H54 (cell line): Measurements from ENCODE around the gene ARHGAP15.
"Not testable (repeated sequence)": the region's sequence is repeated elsewhere in the genome, so short reads cannot be mapped to it uniquely, and the experiment has no call there.

ENCODE experiments used
- DNase-seq: peaks from one replicate; pipeline ENCODE4 v3.0.0; 2011; ENCODE audit warnings: low spot score, mixed read lengths; ENCODE audit not compliant: insufficient read length
- FAIRE-seq: peaks from 3 replicates; lab custom pipeline; 2011; peaks lifted over from hg19 to GRCh38; lab: Jason Lieb, UNC
- POLR2A ChIP-seq: IDR thresholded peaks from 2 replicates; pipeline ENCODE4 v1.6.1; 2011; ENCODE audit warnings: low read depth, mild to moderate bottlenecking, low read length

ARHGAP15 gene

DNA sequence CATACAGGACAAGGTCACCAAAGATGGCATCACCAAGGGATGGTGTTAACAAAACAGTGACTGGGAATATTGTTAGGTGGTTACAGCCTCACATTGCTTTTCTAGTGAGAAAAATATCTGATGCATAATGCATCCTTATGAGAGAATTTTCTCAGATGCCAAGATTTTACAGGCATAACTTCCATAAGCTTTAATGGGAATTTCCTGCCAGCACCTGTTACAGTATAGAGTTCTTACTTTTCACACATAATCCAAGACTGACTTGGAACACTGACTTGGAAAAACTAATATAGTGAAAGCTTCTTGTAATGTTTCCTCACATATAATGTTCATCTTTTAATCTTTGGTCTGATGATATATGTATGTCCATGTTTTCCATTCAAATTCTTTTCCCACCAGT, 402.8 kb downstream of the ARHGAP15 start:
- DNase-seq: no peak

DNA sequence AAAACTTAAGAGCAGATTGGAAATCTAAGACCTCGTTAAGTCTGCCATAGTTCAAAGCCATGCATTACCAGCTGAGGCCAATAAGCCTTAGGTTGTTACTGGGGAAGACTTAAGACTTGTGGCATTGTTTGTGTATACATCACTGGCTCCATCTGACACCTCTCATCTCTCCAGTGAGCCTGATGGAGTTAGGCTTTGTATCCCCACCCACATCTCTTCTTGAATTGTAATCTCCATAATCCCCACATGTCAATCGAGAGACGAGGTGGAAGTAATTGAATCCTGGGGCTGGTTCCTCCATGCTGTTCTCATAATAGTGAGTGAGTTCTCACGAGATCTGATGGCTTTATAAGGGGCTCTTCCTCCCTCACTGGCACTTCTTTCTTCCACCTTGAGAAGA, 404.6 kb downstream of the ARHGAP15 start:
- no peak for TF ChIP-seq POLR2A
- DNase-seq (no peak), FAIRE-seq (no peak)

More for the DNA sequence above, 402.8 kb downstream of the ARHGAP15 start:
- no peak for FAIRE-seq
- TF ChIP-seq POLR2A: no peak

DNA sequence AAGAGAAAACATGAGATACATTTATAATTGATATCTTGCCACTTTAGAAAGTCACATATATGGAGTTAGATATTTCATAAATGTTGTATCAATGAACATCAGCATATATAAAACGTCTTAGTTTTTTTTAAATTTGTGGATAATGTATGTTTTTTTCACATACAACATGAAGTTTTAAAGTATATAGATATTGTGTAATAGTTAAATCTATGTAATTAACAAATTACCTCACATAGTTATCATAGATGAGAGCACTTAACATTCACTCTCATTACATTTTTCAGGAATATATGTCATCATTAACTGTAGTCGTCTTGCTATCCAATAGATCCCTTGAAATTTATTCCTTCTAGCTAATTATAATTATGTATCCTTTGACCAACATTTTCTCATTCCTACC, 406.6 kb downstream of the ARHGAP15 start:
- TF ChIP-seq POLR2A: no peak
- no peak for FAIRE-seq
- no peak for DNase-seq

DNA sequence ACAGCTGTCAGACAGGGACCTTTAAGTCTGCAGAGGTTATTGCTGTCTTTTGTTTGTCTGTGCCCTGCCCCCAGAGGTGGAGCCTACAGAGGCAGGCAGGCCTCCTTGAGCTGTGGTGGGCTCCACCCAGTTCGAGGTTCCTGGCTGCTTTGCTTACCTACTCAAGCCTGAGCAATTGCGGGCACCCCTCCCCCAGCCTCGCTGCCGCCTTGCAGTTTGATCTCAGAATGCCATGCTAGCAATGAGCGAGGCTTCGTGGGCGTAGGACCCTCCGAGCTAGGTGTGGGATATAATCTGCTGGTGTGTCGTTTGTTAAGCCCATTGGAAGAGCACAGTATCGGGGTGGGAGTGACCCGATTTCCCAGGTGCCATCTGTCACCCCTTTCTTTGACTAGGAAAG, 412.7 kb downstream of the ARHGAP15 start:
- FAIRE-seq, DNase-seq: not testable (repeated sequence)

DNA sequence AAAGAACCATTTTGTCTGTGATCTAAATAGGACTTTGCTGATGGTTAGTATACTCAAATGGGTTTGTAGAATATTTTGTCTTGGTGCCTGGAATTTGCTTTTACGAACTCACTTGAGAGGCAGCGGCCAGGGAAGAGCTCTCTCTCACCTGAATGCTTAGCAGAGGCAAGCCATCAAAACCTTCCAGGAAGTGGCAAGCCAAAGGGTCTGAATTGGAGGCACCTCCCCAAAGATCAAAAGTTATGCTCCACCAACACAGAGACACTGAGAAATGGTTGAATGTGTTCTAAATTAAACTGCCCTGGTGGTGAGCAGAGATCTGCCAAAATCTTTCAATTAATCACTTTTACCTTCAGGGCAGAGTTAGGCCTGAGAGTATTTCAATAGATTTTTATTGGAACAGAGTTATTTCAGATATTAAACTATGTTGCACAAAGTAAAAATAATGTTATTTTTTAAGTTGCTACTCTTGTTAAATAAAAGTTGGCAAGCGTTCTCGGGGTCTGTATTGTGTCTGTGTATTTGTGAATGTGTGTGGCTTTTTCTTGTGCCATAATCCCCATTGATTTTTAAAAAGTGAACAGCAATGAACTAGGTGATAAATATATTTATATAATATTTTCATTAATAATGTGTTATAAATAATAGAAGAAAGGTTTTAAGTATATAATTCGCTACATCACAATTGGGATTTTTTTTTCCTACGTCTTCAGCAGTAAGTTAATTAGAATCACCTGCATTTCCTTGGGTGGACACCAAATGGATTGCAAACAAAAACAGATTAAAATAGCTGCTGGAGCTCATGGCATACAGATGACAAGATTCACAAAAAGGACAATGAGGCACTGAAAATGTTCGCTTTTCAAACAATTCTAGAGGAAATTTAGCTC, 416.1 kb downstream of the ARHGAP15 start:
- FAIRE-seq: no peak
- no peak for TF ChIP-seq POLR2A
- DNase-seq: no peak

DNA sequence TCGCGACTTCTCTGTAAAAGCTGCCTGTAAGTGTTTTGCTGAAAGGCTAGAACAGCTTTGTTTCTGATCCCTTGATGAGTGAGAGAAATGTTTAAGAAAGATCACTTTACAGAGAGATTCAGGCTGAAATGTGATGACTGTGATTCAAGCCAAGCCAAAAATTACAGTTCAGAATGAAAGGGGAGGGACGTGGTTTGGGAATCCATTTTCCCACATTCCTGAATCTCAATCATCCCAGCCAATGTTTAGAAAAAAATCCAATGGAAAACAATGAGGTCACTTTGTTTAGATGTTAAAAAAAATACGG, 416.7 kb downstream of the ARHGAP15 start:
- no peak for TF ChIP-seq POLR2A
- peak; percentile 33 for FAIRE-seq
- no peak for DNase-seq

DNA sequence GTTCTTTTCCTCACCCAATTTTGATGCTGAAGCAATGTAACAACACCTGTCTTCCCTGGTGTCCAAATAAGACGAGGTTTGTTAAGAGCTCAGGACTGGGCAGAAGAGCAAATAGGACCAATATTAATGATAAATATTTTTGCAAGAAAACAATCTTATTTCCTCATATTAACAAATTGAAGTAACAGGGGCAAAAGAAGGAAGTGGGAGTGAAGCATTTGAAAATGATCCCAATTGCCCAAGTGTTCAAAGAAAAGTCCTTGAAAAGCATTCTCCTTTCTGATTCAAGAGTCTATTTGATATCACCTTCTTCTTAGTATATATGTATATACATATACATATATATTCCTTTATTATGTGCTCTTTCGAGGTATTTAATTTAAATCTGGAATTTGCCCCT, 418.8 kb downstream of the ARHGAP15 start:
- no peak for TF ChIP-seq POLR2A
- DNase-seq (no peak), FAIRE-seq (no peak)

DNA sequence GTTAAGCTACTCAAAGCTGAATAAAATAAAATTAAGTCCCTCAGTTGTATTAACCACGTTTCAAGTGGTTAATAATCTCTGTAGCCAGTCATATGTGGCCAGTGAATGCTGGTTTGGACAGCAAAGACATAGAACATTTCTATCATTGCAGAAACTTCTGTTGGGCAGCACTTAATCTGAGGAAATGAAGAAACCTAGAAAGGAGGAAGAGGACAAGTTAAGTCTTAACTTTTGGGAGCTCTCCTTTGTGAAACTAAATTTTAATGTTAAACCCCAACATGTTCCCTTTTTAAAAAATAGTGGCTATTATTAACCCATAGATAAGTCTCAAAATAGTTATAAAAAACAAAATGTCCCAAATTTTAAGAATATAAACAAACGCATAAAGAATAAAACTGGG, 421.3 kb downstream of the ARHGAP15 start:
- FAIRE-seq: no peak
- no peak for DNase-seq
- no peak for TF ChIP-seq POLR2A

DNA sequence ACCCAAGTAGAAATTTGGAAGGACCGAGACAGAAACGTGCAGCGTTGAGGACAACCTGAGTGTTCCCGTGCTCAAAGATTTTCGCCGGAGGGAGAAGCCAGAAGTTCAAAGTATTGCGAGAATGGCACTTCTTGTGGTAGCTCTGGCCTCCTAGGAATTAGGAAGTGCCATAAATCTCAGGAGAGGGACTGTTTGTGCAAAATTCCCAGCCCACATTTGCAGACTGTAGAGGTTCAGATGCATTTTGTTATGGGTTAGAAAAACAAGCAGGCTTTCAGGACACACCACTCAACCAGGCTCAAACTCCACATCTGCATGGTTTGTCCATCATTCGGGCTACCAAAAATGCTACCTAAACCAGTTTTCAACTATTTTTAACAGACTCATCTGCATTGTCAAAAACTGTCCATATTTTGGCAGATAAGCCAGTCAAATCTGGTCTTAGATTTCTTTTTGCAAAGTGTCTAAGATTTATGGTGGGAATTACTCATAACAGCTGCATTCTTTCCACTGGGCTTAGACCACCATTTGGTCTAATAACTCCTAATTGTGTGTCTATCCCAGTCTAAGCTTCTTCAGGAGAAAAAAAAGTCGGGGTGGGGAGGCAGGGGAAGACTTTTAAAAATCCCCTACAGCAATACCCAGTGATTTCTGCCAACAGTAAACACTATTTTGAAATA, 422.9 kb downstream of the ARHGAP15 start:
- TF ChIP-seq POLR2A: no peak
- DNase-seq (no peak), FAIRE-seq (no peak)

DNA sequence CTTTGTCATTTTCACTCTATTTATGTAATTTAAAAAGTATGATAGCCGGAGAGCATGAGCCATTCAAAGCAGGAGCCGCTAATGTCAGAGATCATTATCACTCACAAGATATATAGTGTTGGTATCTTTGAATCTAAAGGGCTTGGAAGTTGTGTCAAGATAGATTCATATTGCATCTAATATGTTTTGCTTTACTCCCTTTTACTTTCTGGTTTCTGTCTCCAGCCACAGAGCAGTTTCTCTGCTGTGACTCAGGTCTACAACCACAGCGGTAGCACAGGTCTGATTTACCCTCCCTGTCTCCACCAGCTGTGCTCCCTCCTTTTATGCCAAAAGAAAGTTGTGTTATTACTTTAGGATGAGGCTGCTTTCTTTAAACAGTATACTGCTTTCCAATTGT, 424.0 kb downstream of the ARHGAP15 start:
- FAIRE-seq (no peak), DNase-seq (no peak)
- TF ChIP-seq POLR2A: no peak

DNA sequence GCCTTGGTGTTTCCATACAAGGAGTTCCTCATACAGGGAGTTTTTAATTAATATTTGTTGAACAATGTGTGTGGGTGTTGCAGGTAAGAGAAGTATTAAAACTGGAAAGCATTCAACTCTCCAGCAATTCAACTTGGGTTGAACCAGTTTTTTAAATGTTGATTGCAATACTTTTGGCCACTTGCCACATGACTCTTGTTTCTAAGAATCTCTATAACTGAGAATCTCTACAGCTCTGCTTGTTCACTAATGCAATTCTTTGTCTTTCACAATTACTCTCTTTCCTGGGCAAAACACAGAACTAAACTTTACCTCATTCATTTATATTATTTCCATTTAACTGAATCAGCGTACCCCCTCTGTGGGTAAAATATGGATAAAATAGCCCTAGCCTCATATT, 429.4 kb downstream of the ARHGAP15 start:
- TF ChIP-seq POLR2A: no peak
- no peak for FAIRE-seq
- DNase-seq: no peak

DNA sequence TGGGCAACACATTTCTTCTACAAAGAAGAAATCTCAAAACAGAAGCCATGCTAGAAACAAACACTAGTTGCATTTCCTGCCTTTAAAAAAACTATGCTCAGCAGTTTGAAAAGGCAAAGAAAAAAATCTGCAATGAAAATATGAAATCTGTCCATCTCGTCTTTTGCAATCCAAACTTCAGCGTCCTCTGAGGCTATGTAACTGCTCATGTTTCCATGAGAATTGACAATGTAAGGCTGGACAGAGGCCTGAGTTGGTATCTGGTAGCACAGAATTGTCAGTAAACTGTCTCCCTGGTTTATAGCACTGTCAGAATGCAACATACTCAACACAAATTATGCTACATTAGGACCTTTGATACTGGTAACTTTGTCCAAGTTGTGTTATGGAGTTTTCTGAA, 429.9 kb downstream of the ARHGAP15 start:
- FAIRE-seq: no peak
- no peak for DNase-seq

DNA sequence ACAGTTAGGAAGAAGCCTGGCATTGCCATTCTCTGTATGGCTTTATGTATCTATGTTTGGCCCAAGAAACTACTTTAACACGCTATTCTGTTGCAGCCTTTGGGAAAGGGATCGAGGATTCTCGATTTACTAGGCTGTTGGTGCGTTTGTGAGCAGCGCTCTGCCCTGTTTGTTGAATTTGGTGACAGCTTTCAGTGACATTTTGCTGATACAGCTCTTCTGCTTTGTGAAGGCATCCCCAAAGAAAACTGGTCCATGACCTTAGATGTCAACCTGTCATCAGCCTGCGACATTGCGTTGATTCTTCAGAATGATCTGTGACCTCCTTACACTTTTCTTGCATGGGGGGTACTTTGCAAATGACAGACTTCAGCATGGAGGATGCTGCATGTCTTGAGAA, 431.5 kb downstream of the ARHGAP15 start:
- DNase-seq (no peak), FAIRE-seq (no peak)
- TF ChIP-seq POLR2A: no peak

More for the DNA sequence above, 429.9 kb downstream of the ARHGAP15 start:
- TF ChIP-seq POLR2A: no peak

DNA sequence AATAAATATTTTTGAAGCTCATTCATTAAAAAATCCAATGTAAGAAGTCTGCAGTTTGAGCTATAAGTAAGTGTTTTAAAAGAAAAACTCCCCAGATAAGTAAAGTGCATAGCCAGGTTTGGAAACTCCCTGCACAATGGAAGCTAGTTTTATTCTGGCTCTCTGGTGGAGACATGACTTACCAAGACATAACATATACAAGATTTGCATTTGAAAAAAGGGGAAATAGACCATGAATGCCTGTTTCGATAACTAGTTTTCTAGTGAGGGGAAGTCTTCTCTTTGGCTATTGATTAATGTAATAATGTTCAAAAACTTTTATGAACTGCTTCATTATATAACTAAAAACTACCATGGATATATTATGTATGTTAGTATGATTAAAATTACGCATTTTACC, 435.2 kb downstream of the ARHGAP15 start:
- FAIRE-seq (no peak), DNase-seq (no peak)
- no peak for TF ChIP-seq POLR2A

DNA sequence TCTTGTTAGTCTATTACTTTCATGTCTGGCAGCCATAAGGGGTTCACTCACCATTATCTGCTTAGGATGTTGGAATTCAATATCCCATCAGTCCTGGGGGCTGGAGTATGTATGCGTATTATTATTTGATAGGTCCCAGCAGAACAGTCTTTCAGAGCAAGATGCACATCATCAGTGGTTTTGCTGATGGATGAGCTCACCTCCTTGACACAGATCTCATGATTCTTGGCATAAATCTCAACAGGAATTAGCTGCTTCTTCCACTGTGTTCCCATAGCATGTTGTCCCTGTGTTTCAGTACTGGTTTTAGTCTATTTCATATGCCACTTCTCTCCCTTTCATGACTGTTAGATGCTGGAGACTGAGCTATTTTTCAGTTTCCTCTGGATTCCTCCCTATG, 442.5 kb downstream of the ARHGAP15 start:
- no peak for TF ChIP-seq POLR2A
- DNase-seq: no peak
- FAIRE-seq: no peak
